Activated naive CD4-positive, alpha-beta T cell treated with Interleukin-2 at 50 U/mL for 16 hours (primary cell): ENCODE data around the gene MARCKSL1.
"Not testable (repeated sequence)": the region's sequence is repeated elsewhere in the genome, so short reads cannot be mapped to it uniquely, and the experiment has no call there.

Source experiments
- DNase-seq: peaks from one replicate; pipeline ENCODE4 v3.0.0-alpha.2; 2020

Gene MARCKSL1

DNA sequence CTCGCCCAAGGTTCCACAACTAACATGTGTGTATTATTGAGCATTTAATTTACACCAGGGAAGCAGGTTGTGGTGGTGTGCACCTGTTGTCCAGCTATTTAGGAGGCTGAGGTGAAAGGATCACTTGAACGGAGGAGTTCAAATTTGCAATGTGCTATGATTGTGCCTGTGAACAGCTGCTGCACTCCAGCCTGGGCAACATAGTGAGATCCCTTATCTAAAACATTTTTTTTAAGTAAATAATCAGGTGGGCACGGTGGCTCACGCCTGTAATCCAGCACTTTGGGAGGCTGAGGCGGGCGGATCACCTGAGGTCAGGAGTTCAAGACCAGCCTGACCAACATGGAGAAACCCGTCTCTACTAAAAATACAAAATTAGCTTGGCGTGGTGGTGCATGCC is 51.3 kb downstream of the MARCKSL1 start:
- DNase-seq = not testable (repeated sequence)
